Epidermal melanocyte (primary cell): ENCODE data around the gene GUCD1.

Source experiments
- DNase-seq: peaks from one replicate; pipeline ENCODE4 v3.0.0; 2011; ENCODE audit warnings: low spot score; ENCODE audit not compliant: insufficient read length

GUCD1 gene

GRCh38 chr22:24503843-24504338 lies 51.0 kb downstream of the GUCD1 start:
- DNase-seq, result no peak

GRCh38 chr22:24503137-24503842 lies 51.6 kb downstream of the GUCD1 start:
- peak; percentile 70 for DNase-seq

- no peak for DNase-seq
These were observed 52.4 kb downstream of the GUCD1 start for GRCh38 chr22:24502541-24502940.

GRCh38 chr22:24502034-24502433 lies 52.9 kb downstream of the GUCD1 start:
- no peak for DNase-seq

GRCh38 chr22:24501301-24502005 lies 53.5 kb downstream of the GUCD1 start:
- no peak for DNase-seq

- no peak for DNase-seq
These were observed 54.6 kb downstream of the GUCD1 start for GRCh38 chr22:24500277-24500820.

- DNase-seq, result no peak
These were observed 55.1 kb downstream of the GUCD1 start for GRCh38 chr22:24499706-24500276.

GRCh38 chr22:24498824-24499223 lies 56.1 kb downstream of the GUCD1 start:
- no peak for DNase-seq

- no peak for DNase-seq
These were observed 57.1 kb downstream of the GUCD1 start for GRCh38 chr22:24497841-24498258.

GRCh38 chr22:24496661-24497060 lies 58.3 kb downstream of the GUCD1 start:
- DNase-seq, result no peak

GRCh38 chr22:24496234-24496633 lies 58.7 kb downstream of the GUCD1 start:
- no peak for DNase-seq

GRCh38 chr22:24495365-24495675 lies 59.6 kb downstream of the GUCD1 start:
- no peak for DNase-seq

- DNase-seq, result no peak
These were observed 60.2 kb downstream of the GUCD1 start, which contains the start of gene UPB1 for GRCh38 chr22:24494528-24495364. UPB1 (plus strand) TSS chr22:24495332; CDS start chr22:24495404, 72 bp downstream.

GRCh38 chr22:24494167-24494527 lies 60.8 kb downstream of the GUCD1 start:
- DNase-seq, result no peak

- no peak for DNase-seq
These were observed 62.5 kb downstream of the GUCD1 start for GRCh38 chr22:24492391-24492790.
